Measurements from ENCODE around the gene PFDN1. TPM values are rescaled to one million over a fixed set of nuclear protein-coding genes. Genes with fewer than 3 reads are reported as not detected.

PFDN1 gene
- total RNA-seq, 2 experiments from 2014 or later, result 49.1 to 50.6 TPM

GRCh38 chr5:140292212-140293036 lies 10.5 kb downstream of the PFDN1 start:
- Mint-ChIP-seq H3K4me3 (no peak overlapping the region), H3K36me3 (ENCODE audit: low read depth) (peaks cover 3% of the 10 kb centered on the region), H3K27ac (no peak overlapping the region), H3K4me1 (ENCODE audit: low read depth) (peaks cover 46% of the 10 kb centered on the region), H3K9me3 (no peaks in the 10 kb centered on the region), H3K27me3 (no peaks in the 10 kb centered on the region)
- intact Hi-C loops (cut with micrococcal nuclease), result no loop called here
- CTCF ChIA-PET, result interaction anchor here (1.0 to 1.8 kb wide), 5 partner anchors 10 to 60 kb away, joined by 3 to 7 read pairs (median 5); partner anchors contain the start of gene PFDN1
- no peak for TF ChIP-seq CTCF (IDR thresholded peaks at IDR 0.05)
- no peak for DNase-seq
- POLR2A ChIA-PET, result no interaction called here
- no peak for ATAC-seq

GRCh38 chr5:140287801-140288521 lies 14.9 kb downstream of the PFDN1 start:
- Mint-ChIP-seq H3K36me3 (ENCODE audit: low read depth) (no peaks in the 10 kb centered on the region), H3K4me1 (ENCODE audit: low read depth) (peaks cover 34% of the 10 kb centered on the region), H3K4me3 (no peak overlapping the region), H3K9me3 (no peaks in the 10 kb centered on the region), H3K27ac (no peak overlapping the region), H3K27me3 (no peaks in the 10 kb centered on the region)
- DNase-seq (no peak), ATAC-seq (no peak)
- TF ChIP-seq CTCF (IDR thresholded peaks at IDR 0.05), result no peak
- POLR2A ChIA-PET, result no interaction called here
- CTCF ChIA-PET, result interaction anchor here (1.1 to 1.6 kb wide), 2 partner anchors 44 to 64 kb away, joined by 5 to 8 read pairs; no protein-coding TSS in a partner anchor
- intact Hi-C loops (cut with micrococcal nuclease), result no loop called here

- CTCF ChIA-PET, result interaction anchor here (1.1 to 2.0 kb wide), 4 partner anchors 11 to 66 kb away, joined by 3 to 8 read pairs (median 6); partner anchors contain the start of gene HBEGF
- Mint-ChIP-seq H3K36me3 (ENCODE audit: low read depth) (no peaks in the 10 kb centered on the region), H3K27ac (no peak overlapping the region), H3K9me3 (no peaks in the 10 kb centered on the region), H3K4me3 (no peak overlapping the region), H3K4me1 (ENCODE audit: low read depth) (peaks cover 31% of the 10 kb centered on the region), H3K27me3 (no peaks in the 10 kb centered on the region)
- no peak for TF ChIP-seq CTCF (IDR thresholded peaks at IDR 0.05)
- ATAC-seq, result no peak
- POLR2A ChIA-PET, result interaction anchor here (1.2 kb wide), 1 partner anchor 16 kb away, joined by 5 read pairs; the partner anchor contains the start of gene PFDN1
- intact Hi-C loops (cut with micrococcal nuclease), result no loop called here
- no peak for DNase-seq
These were observed 16.5 kb downstream of the PFDN1 start for GRCh38 chr5:140286424-140286823.

- no peak for DNase-seq
- Mint-ChIP-seq H3K4me1 (ENCODE audit: low read depth) (peaks cover 25% of the 10 kb centered on the region), H3K9me3 (no peaks in the 10 kb centered on the region), H3K27me3 (no peaks in the 10 kb centered on the region), H3K36me3 (ENCODE audit: low read depth) (no peaks in the 10 kb centered on the region), H3K27ac (no peak overlapping the region), H3K4me3 (no peak overlapping the region)
- ATAC-seq, result no peak
- ChIA-PET POLR2A (no interaction called here), CTCF (interaction anchor here (1.0 to 1.1 kb wide), 2 partner anchors 79 to 88 kb away, joined by 3 to 4 read pairs; no protein-coding TSS in a partner anchor)
- intact Hi-C loops (cut with micrococcal nuclease), result no loop called here
- TF ChIP-seq CTCF (IDR thresholded peaks at IDR 0.05), result no peak
These were observed 18.9 kb downstream of the PFDN1 start for GRCh38 chr5:140284013-140284412.

Measured in activated CD8-positive, alpha-beta T cell treated with anti-CD3 and anti-CD28 coated beads for 36 hours (primary cell).